ENCODE data around the gene SP2. TPM values are rescaled to one million over a fixed set of nuclear protein-coding genes. Genes with fewer than 3 reads are reported as not detected.

SP2 gene
- total and polyA plus RNA-seq, 7 donors: 6.2 to 16.1 (median 10.8) TPM

DNA sequence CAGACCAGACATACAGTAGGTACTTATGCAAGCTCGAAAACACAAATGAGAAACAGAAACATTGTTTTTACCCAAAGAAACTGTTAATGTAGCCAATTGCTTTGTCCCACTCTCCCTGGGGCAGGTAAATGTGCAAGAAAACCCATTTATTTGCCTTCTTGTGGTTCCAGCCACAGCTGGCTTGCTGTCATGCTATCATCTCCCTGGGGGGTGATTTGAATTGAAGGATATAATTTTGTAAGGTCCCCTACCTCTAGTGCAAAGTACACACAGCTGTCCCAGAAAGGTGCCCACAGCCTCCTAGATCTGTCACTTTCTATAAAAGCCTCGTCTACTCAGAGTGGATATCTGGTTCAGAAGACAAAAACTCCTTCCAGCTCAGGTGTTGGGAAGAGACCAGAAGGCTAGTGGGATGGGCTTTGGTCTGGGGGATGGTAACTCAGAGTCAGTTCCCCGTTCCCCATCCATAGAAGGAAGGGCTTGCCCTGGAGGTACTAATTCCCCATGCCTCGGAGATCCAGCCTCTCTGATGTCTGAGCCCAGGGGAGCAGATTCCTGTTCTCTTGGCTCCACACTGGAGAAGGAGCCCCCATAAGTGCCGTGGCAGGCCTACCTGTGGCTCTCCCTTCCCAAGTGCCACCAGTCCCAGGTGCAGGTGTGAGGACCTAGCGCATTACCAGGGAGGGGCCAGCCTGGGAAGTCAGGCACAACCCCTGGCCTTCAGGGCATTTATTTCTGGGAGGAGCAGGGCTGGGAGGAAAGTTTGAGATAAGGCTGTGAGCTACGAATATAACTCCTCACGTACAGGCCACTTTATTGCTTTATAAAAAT, 64.0 kb downstream of the SP2 start:
- no peak for DNase-seq
- H3K9me3 ChIP-seq: no peaks in the 10 kb centered on the region
- TF ChIP-seq, protein P1, sequence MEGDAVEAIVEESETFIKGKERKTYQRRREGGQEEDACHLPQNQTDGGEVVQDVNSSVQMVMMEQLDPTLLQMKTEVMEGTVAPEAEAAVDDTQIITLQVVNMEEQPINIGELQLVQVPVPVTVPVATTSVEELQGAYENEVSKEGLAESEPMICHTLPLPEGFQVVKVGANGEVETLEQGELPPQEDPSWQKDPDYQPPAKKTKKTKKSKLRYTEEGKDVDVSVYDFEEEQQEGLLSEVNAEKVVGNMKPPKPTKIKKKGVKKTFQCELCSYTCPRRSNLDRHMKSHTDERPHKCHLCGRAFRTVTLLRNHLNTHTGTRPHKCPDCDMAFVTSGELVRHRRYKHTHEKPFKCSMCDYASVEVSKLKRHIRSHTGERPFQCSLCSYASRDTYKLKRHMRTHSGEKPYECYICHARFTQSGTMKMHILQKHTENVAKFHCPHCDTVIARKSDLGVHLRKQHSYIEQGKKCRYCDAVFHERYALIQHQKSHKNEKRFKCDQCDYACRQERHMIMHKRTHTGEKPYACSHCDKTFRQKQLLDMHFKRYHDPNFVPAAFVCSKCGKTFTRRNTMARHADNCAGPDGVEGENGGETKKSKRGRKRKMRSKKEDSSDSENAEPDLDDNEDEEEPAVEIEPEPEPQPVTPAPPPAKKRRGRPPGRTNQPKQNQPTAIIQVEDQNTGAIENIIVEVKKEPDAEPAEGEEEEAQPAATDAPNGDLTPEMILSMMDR (IDR thresholded peaks at IDR 0.05): no peak
- ATAC-seq: no peak
- 67 to 76% (median 74%) methylated on average over 8 of the region's 8 CpGs for WGBS, 3 donors
- intact Hi-C loops (cut with DNase I): no loop called here
- H3K36me3 ChIP-seq (ENCODE audit: insufficient read depth in 1 of 2, low read depth in 1 of 2): no peaks in the 10 kb centered on the region
- H3K27ac ChIP-seq: no peak overlapping the region
- H3K27me3 ChIP-seq (ENCODE audit: insufficient read depth in 3 of 3, low read length in 2 of 3): no peaks in the 10 kb centered on the region
- no peak overlapping the region for H3K4me3 ChIP-seq
- no peaks in the 10 kb centered on the region for H3K4me1 ChIP-seq

DNA sequence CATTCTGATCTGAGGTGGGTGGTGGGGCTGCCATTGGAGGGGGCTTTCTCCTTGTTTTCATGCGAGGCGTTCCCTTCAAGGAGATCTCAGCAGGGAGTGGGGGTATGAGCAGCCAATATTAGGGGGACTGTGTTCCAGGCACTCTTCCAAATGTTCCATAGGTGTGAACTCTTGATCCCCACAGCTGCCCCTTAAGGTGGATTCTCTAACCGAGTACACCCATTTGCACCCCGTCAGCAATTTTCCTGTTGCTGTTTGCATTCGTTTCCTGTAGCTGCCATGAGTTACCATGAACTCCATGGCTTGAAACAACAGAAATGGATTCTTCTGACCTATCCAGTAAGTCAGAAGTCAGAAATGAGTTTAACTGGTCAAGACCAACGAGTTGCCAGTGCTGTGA, 65.4 kb downstream of the SP2 start:
- intact Hi-C loops (cut with DNase I): no loop called here
- 80 to 87% (median 83%) methylated on average over 6 of the region's 6 CpGs for WGBS, 3 donors

DNA sequence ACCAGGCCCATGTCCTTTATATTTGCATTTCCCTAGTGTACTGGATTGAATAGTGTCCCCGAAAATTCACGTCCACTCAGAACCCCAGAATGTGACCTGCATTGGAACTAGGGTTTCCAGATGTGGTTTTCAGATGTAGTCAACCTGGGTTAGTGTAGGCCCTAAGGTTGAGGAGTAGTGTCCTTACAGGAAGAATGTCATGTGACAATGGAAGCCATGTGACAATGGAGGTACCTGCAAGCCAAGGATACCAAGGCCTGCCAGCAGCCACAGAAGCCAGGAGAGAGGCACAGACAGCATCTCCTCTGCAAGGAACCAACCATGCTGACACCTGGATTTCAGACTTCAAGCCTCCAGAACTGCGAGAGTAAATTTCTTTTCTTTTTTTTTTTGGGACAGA, 66.9 kb downstream of the SP2 start:
- Histone ChIP-seq H3K36me3 (ENCODE audit: insufficient read depth in 1 of 2, low read depth in 1 of 2) (no peaks in the 10 kb centered on the region), H3K9me3 (no peaks in the 10 kb centered on the region), H3K4me3 (no peak overlapping the region), H3K27ac (no peak overlapping the region), H3K4me1 (no peaks in the 10 kb centered on the region), H3K27me3 (ENCODE audit: insufficient read depth in 3 of 3, low read length in 2 of 3) (no peaks in the 10 kb centered on the region)
- TF ChIP-seq, protein P1 (IDR thresholded peaks at IDR 0.05): no peak
- intact Hi-C loops (cut with DNase I): no loop called here
- no peak for DNase-seq
- WGBS, 3 donors: 77 to 91% (median 88%) methylated on average over 3 of the region's 3 CpGs
- ATAC-seq: no peak

More for the DNA sequence above, 65.4 kb downstream of the SP2 start:
- H3K9me3 ChIP-seq: no peaks in the 10 kb centered on the region
- DNase-seq (no peak), ATAC-seq (no peak)
- TF ChIP-seq, protein P1 (IDR thresholded peaks at IDR 0.05): no peak
- H3K4me1 ChIP-seq: no peaks in the 10 kb centered on the region
- H3K27me3 ChIP-seq (ENCODE audit: insufficient read depth in 3 of 3, low read length in 2 of 3): no peaks in the 10 kb centered on the region
- H3K4me3 ChIP-seq: no peak overlapping the region
- H3K36me3 ChIP-seq (ENCODE audit: insufficient read depth in 1 of 2, low read depth in 1 of 2): no peaks in the 10 kb centered on the region
- H3K27ac ChIP-seq: no peak overlapping the region

DNA sequence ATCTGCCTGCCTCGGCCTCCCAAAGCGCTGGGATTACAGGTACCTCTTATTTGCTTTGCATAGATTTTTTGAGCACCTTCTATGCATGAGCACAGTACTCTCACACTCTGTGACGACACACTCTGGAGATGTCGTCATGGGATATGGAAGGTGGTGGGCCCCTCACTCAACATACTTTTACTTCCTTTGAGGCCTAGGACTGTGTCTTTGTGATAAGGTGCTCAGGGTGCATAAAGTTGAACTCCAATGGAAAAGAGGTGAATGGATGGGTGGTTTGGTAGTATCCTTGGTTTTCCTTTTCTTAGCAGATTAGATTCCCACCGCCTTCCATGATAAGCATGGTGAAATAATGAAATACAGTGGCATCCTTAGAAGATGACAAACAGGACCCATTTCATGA, 68.8 kb downstream of the SP2 start:
- Histone ChIP-seq H3K9me3 (no peaks in the 10 kb centered on the region), H3K27ac (no peak overlapping the region), H3K4me3 (no peak overlapping the region), H3K27me3 (ENCODE audit: insufficient read depth in 3 of 3, low read length in 2 of 3) (no peaks in the 10 kb centered on the region), H3K4me1 (no peaks in the 10 kb centered on the region), H3K36me3 (ENCODE audit: insufficient read depth in 1 of 2, low read depth in 1 of 2) (no peaks in the 10 kb centered on the region)
- intact Hi-C loops (cut with DNase I): no loop called here
- TF ChIP-seq, protein P1 (IDR thresholded peaks at IDR 0.05): no peak
- no peak for ATAC-seq
- 92 to 97% (median 92%) methylated on average over 5 of the region's 5 CpGs for whole genome bisulfite sequencing, 3 donors
- no peak for DNase-seq

Measured in psoas muscle (tissue), 8 donors.